HG03439 (cell line): ENCODE results near the gene POGZ.
"Not testable (repeated sequence)": the region's sequence is repeated elsewhere in the genome, so short reads cannot be mapped to it uniquely, and the experiment has no call there.

Experiments
- ATAC-seq: cut with Tn5 transposase; IDR thresholded peaks from one replicate; pipeline ENCODE4 v1.9.1; 2021; ENCODE audit warnings: mild to moderate bottlenecking, moderate library complexity; ENCODE audit not compliant: unreplicated experiment

Gene POGZ

DNA sequence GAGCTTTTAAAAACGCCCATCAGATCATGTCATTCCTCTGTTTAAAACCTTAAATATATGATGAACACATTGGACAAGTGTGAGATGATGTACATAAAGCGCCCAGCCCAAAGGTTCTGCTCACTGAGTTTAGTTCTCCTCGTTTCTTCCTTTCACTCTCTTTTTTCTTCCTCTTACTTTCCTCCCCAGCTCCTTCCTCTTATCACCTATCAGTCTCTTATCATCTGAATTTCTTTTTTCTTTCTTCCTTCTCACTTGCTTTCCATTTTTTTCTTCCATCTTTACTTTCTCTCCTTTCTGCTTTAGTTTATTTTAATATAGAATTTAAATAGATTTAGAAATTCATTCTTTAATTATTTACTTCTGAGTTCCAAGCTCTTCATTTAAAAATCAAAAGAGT is 17.8 kb upstream of the POGZ start:
- ATAC-seq: no peak

- ATAC-seq: no peak
Observed at GRCh38 chr1:151476083-151476482, 16.8 kb upstream of the POGZ start.

DNA sequence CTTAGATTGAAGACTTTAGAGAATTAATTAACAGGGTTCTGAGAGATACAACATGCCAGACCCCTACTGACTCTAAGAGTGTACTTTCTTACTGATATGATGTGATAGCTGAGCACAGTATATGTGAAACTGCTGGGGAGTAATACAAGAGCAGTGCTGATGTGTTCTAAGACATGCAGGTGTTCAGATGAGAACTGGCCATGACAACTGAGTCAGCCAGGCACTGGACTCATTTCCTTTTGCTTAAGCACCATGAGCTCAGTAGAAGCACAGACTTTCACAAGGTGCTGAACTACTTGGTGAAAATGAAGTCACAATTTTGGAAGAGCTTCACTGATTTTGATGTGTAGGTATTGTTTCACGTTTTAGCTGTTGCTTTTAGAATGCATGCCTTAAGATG is 15.9 kb upstream of the POGZ start:
- peak; percentile 64 for ATAC-seq

DNA sequence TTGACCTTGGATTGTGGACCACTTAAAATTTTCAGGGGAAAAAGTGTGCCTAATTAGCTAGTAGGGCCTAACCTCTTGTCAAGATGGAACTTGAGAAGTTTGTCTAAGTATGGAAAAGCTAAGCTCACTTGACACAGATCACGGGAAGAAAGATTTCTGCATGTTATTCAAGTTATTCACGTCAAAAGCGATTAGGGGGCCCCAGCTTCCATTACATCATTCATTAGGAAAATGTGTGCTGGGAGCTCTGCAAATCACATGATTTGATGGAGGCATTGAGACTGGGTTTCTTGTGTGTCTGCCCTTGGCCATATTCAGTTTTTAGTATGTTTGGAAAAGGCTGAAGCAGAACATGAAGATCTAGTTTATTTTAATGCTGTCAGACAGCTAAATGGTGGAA is 15.5 kb upstream of the POGZ start:
- no peak for ATAC-seq

DNA sequence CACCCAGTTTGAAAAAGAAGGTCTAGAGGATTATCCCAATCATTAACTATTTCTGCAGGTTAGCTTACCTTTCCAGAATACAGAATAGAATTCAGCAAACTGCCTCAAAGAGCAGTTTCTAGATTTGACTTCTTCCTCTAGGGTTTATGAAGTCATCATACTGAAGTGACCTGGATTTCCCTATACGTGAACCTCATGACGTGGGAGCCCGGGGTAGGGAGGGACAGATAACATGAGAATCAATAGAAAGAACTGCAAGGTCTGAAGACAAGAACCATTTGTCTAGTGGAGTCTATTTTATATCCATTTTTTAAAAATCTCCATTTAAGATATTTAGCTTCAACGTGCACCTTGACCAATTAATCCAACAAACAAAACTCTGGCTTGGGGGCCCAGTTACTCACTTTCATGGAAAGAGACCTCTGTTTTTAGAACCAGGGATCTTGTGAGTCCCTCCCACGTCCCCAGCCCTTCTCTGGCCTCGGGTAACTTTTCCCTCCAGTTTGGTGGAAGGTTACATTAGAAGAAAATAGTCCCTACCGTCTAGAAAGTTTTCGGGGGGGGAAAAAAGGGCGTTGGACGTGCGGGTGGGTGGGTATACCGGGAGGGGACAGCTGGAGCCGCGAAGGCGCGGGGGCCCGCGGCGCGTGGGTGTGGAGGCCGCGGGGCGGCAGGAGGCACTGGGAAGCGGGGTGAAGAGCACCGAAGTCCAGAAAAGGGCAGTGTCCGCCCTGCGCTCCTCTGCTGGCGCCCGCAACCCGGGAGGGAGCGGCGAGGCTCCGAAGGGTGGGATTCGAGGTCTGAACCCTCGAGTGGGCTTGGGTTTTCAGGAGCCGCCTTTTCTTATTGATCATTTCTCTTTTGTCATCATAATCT is 13.8 kb upstream of the POGZ start:
- ATAC-seq: no peak

DNA sequence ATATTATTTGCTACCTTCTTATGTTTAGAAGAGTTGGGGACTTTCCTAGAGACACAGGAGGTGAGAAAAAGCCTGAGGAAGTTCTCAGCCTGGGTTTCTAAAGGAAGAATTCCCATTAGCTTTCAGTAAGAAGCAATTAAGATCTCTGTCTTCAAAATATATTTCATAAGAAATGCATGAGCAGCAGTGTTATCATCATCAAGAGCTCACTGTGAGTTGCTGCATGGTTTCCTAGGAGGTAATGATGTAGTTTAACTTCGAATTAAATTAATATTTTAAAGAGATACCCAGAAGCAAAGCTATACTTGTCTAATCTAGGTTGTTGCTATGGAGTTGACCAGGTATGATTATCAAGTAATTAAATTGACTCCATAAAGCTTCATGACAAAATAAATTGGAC is 5.7 kb upstream of the POGZ start:
- ATAC-seq: no peak

DNA sequence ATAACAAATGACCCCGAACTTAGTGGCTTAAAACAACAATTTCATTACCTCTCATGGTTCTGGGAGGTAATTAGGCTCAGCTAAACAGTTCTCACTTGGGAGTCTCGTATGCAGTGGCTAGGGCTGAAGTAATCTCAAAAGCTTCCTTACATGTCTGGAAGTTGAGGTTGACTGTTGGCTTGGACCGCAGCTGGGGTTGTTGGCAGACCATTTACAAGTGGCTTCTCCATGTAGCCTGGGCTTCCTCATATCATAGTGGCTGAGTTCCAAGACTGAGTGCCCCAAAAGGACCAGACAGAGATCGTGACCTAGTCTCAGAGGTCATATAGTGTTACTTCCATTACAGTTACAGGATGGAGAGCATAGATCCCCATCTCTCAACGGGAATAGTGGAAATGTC is 2.4 kb upstream of the POGZ start:
- ATAC-seq: no peak

- peak; percentile 19 for ATAC-seq
Observed at GRCh38 chr1:151458802-151459330, 428 bp downstream of the POGZ start.

DNA sequence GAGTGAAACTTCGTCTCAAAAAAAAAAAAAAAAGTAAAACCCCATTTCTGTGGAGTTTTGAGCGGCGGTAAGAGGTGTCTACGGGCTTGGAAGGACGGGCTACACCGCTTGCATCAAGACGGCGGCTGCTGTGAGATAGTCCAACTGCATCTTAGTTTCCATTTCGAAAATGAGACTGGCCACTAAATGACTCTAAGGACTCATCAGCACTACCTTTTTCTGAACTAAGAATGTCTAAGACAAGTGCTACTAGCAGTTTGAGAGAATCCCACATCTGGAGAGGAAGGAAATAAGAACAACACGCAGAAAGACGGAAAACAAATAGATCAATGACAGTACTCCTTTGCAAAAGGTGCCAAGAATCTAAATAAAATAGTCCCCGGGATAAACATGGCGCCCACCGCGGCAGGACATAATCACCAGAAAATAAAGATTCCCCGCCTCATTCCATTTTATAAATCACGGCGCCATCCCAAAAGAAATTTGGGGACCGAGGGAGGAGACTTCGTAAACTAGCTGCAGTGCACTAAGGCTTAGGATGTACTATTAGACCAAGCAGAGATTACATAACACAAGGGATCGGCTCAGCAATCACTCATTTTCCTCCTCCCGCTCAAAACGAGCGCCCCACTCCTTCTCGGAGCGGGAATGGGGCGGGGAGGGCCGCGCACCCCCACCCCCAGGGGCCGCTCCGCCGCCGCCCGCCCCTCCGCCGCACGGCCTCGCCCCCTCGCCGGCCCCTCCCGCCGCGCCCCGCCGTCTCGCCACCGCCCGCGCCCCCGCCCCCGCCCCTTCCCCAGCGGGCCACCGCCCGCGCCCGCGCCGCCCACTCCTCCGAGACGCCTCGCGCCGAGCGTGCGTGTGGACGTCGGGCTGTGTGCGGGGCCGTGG is 1.1 kb downstream of the POGZ start:
- peak; percentile 44 for ATAC-seq

DNA sequence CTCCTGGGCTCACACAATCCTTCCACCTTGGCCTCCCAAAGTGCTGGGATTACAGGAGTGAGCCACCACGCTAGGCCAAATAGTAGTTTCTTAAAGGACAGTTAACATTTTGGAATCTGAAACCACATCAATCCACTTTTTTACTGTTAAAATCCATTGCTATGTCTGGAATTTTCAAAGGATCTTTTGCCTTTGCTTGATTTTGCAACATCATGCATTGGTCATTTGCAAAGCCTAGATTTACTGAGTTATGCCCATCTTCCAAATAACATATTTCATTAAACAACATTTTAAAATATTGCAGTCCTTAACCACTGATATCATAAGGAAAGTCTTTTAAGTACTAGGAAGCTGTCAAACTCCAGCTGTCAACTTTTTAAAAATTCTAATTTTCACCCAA is 3.3 kb downstream of the POGZ start:
- ATAC-seq: no peak

DNA sequence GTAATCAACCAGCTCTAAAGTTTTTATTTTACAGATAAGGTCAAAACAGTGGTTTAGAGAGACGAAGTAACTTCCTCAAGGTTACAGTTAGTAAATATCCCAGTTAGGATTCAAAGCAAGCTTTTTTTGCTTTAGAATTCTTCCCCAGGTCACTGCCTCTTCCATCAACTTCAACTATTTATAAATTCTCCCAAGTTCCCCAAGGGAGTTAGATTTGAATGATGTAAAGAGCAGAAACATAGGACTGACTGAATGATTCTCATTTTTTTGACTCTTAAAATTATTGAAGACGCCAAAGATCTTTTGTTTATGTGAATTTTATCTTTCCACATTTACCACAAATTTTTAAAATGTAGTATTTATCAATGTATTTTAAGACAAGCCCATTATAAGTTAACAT is 4.1 kb downstream of the POGZ start:
- no peak for ATAC-seq

DNA sequence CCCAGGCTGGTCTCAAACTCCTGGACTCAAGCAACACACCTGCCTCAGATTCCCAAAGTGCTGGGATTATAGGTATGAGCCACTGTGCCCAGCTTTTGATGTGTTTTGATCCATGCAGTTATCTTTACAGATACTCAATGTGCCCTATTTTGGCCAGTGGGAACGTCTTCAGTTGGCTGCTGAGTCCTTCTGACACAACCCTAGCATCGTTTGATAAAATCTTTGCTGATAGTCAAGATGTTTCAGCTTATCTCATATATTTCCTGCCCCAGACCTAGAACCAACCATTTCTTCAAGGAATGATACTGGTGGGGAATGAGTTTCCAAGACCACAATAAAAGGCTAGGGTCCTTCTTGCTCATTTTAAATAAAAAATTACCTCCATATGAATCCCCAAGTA is 11.6 kb downstream of the POGZ start:
- ATAC-seq: no peak

GRCh38 chr1:151444783-151445177 is 14.5 kb downstream of the POGZ start:
- ATAC-seq: no peak

DNA sequence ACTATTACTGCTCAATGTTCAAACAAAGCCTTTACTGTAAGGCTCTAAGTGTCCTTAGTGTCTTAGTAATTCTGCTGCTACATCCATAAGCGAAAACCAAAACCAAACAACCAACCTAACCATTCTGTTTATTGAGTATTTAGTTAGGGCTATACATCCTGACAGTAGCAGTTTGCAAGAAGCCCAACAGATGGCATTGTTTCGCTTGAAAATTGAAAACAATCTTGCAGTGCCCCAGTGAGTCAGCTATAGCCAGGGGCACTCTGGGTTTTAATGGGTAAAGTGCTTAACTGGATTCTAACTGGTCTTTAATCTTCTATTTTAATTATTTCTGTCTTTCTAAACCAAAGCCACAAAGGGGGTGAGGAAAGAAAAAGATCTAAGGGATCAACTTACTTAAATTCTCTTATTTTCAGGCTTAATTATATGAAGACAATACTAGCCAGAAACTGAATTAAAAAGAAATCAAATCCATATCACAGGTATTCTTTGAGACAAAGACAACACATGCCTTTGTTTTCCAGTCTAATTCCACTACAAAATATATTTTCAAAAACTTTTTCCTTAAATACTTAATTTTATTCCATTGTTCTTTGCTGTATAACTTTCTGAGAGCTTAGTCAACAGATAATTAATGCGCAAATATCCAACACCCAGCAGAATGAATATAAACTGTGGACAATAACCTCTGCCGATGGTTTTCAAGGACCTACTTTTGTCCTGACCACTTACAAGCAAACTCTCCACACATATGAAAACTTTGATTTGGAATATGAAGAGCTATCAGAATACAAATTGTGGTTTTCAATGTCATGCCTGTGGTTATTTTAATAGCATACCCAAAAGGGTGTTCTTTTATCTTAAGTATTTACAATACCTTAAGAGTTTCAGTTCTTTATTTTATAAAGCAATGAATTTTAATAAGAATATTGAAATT is 15.2 kb downstream of the POGZ start:
- ATAC-seq: no peak

DNA sequence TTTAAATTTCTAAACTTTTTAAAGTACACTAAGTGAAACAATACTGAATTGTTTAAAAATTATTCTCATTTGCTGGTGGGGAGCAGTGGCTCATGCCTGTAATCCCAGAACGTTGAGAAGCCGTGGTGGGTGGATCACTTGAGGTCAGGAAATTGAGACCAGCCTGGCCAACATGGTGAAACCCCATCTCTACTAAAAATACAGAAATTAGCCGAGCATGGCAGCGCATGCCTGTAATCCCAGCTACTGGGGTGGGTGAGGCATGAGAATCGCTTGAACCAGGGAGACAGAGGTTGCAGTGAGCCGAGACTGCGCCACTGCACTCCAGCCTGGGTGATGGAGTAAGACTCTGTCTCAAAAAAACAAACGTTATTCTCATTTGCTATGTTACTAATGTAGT is 21.9 kb downstream of the POGZ start:
- not testable (repeated sequence) for ATAC-seq

GRCh38 chr1:151436985-151437384 is 22.3 kb downstream of the POGZ start:
- no peak for ATAC-seq

GRCh38 chr1:151435174-151435573 is 24.1 kb downstream of the POGZ start:
- ATAC-seq: no peak

GRCh38 chr1:151433827-151434226 is 25.5 kb downstream of the POGZ start:
- not testable (repeated sequence) for ATAC-seq

DNA sequence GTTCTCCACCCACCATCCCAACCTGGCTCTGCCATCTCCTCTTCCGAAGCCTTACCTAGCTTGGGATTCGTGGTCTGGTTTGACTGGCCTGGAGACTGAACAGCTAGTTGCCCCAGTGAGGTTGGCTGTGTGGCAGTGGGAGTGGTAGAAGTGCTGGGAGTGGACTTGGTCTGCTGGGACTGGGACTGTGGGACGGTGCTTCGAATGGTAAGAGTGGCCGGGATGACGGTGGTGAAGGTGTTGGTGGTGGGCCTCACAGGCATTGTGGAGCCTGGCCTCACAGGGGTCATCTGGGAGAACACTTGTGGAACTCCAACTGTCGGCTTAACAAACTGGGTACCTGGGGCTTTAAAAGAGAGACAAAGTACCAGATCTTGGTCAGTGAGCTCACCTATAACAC is 31.2 kb downstream of the POGZ start:
- ATAC-seq: no peak

GRCh38 chr1:151425103-151425502 is 34.2 kb downstream of the POGZ start:
- no peak for ATAC-seq

- ATAC-seq: no peak
Observed at GRCh38 chr1:151419819-151420218, 39.5 kb downstream of the POGZ start.
